H9 (cell line): ENCODE measurements around the gene TRAF3. TPM values are rescaled to one million over a fixed set of nuclear protein-coding genes. Genes with fewer than 3 reads are reported as not detected.

Source experiments
- DNase-seq: peaks from one replicate; pipeline ENCODE4 v3.0.0-alpha.2; 2017
- H2AFZ ChIP-seq: one replicate; pipeline ENCODE4 v1.6.1; 2013; ENCODE audit warnings: mild to moderate bottlenecking, low read length, control low read depth, moderate library complexity
- H2AK5ac ChIP-seq: 2 replicates; pipeline ENCODE4 v1.6.1; 2013; ENCODE audit warnings: low read length, control low read depth, mixed read lengths; ENCODE audit not compliant: insufficient read length
- H2BK120ac ChIP-seq: one replicate; pipeline ENCODE4 v1.6.1; 2013; ENCODE audit warnings: low read depth, mild to moderate bottlenecking, low read length, control low read depth, inconsistent platforms; ENCODE audit not compliant: poor library complexity, severe bottlenecking
- H2BK12ac ChIP-seq: 2 replicates; pipeline ENCODE4 v1.6.1; 2013; ENCODE audit warnings: low read length, control low read depth, mixed read lengths, low read depth; ENCODE audit not compliant: insufficient read length
- H2BK15ac ChIP-seq: 2 replicates; pipeline ENCODE4 v1.6.1; 2013; ENCODE audit warnings: low read depth, low read length, control low read depth
- H2BK20ac ChIP-seq: one replicate; pipeline ENCODE4 v1.6.1; 2013; ENCODE audit warnings: low read depth, mild to moderate bottlenecking, low read length, control low read depth, inconsistent platforms; ENCODE audit not compliant: poor library complexity, severe bottlenecking
- H2BK5ac ChIP-seq: 2 replicates; pipeline ENCODE4 v1.6.1; 2013; ENCODE audit warnings: low read length, control low read depth, mixed read lengths; ENCODE audit not compliant: insufficient read length
- H3K14ac ChIP-seq: 2 replicates; pipeline ENCODE4 v1.6.1; 2013; ENCODE audit warnings: low read length, control low read depth; ENCODE audit not compliant: insufficient read depth
- H3K18ac ChIP-seq: 2 replicates; pipeline ENCODE4 v1.6.1; 2013; ENCODE audit warnings: low read depth, mild to moderate bottlenecking, mixed read lengths, low read length, control low read depth; ENCODE audit not compliant: insufficient read length
- H3K23ac ChIP-seq: 2 replicates; pipeline ENCODE4 v1.6.1; 2013; ENCODE audit warnings: low read length, control low read depth, mixed read lengths, low read depth; ENCODE audit not compliant: insufficient read length
- H3K23me2 ChIP-seq: 2 replicates; pipeline ENCODE4 v1.6.1; 2013; ENCODE audit warnings: low read depth, mild to moderate bottlenecking, mixed read lengths, low read length, control low read depth; ENCODE audit not compliant: insufficient read length, poor library complexity, severe bottlenecking
- H3K27ac ChIP-seq: 2 replicates; pipeline ENCODE4 v1.5.1; 2013; ENCODE audit warnings: low read length, control low read depth, mixed read lengths, low read depth; ENCODE audit not compliant: insufficient read length
- H3K27me3 ChIP-seq: 2 replicates; pipeline ENCODE4 v1.6.1; 2013; ENCODE audit warnings: low read length, control low read depth, inconsistent platforms; ENCODE audit not compliant: insufficient read depth
- H3K4ac ChIP-seq: 2 replicates; pipeline ENCODE4 v1.6.1; 2013; ENCODE audit warnings: low read depth, mild to moderate bottlenecking, control low read depth, inconsistent platforms, low read length, moderate library complexity
- H3K4me1 ChIP-seq: 2 replicates; pipeline ENCODE4 v1.6.1; 2013; ENCODE audit warnings: low read length, control low read depth, inconsistent platforms; ENCODE audit not compliant: insufficient read depth
- H3K4me2 ChIP-seq: 2 replicates; pipeline ENCODE4 v1.6.1; 2013; ENCODE audit warnings: low read length, control low read depth, mixed read lengths; ENCODE audit not compliant: insufficient read length, insufficient read depth
- H3K56ac ChIP-seq: 2 replicates; pipeline ENCODE4 v1.6.1; 2013; ENCODE audit warnings: low read depth, mild to moderate bottlenecking, mixed read lengths, low read length, control low read depth; ENCODE audit not compliant: insufficient read length
- H3K79me1 ChIP-seq: 2 replicates; pipeline ENCODE4 v1.6.1; 2013; ENCODE audit warnings: low read depth, mild to moderate bottlenecking, moderate library complexity, low read length, control low read depth, inconsistent platforms; ENCODE audit not compliant: insufficient read depth, poor library complexity, severe bottlenecking
- H3K79me2 ChIP-seq: 2 replicates; pipeline ENCODE4 v1.6.1; 2013; ENCODE audit warnings: low read length, control low read depth, inconsistent platforms; ENCODE audit not compliant: insufficient read depth
- H3K9ac ChIP-seq: 2 replicates; pipeline ENCODE4 v1.6.1; 2013; ENCODE audit warnings: low read length, control low read depth, mixed read lengths; ENCODE audit not compliant: insufficient read length; ENCODE audit errors: extremely low read depth
- H3K9me3 ChIP-seq: one replicate; pipeline ENCODE4 v1.6.1; 2013; ENCODE audit warnings: low read depth, low read length, inconsistent platforms; ENCODE audit not compliant: control insufficient read depth
- H3T11ph ChIP-seq: one replicate; pipeline ENCODE4 v1.6.1; 2013; ENCODE audit warnings: mild to moderate bottlenecking, low read length, control low read depth, inconsistent platforms
- H4K20me1 ChIP-seq: one replicate; pipeline ENCODE4 v1.6.1; 2013; ENCODE audit not compliant: control insufficient read depth, insufficient read length, insufficient read depth
- H4K5ac ChIP-seq: 2 replicates; pipeline ENCODE4 v1.6.1; 2013; ENCODE audit warnings: low read depth, mild to moderate bottlenecking, mixed read lengths, low read length, control low read depth; ENCODE audit not compliant: insufficient read length
- H4K8ac ChIP-seq: replicated peaks from 2 replicates; pipeline ENCODE4 v1.6.1; 2013; ENCODE audit warnings: low read length, control low read depth, mixed read lengths, low read depth; ENCODE audit not compliant: insufficient read length
- H4K91ac ChIP-seq: 2 replicates; pipeline ENCODE4 v1.6.1; 2013; ENCODE audit warnings: low read depth, mild to moderate bottlenecking, moderate library complexity, mixed read lengths, low read length, control low read depth; ENCODE audit not compliant: insufficient read length
- H3K27ac Mint-ChIP-seq, 3 experiments: 2 replicates in 2 of 3; 3 replicates in 1 of 3; pipeline ENCODE4 v1.8.0; 2020 to 2021; ENCODE audit warnings: mixed read lengths in 3 of 3, mild to moderate bottlenecking in 1 of 3, moderate library complexity in 1 of 3
- H3K27me3 Mint-ChIP-seq: 2 replicates; pipeline ENCODE4 v1.8.0; 2021; ENCODE audit warnings: low read depth, mild to moderate bottlenecking, moderate library complexity, mixed read lengths
- H3K36me3 Mint-ChIP-seq, 3 experiments: 2 replicates in 2 of 3; 3 replicates in 1 of 3; pipeline ENCODE4 v1.8.0; 2020 to 2021; ENCODE audit warnings: low read depth in 3 of 3, mixed read lengths in 3 of 3; ENCODE audit not compliant: insufficient read depth in 1 of 3
- H3K4me1 Mint-ChIP-seq, 2 experiments: 2 replicates each; pipeline ENCODE4 v1.8.0; 2020; ENCODE audit warnings: mixed read lengths in 2 of 2
- H3K4me3 Mint-ChIP-seq, 2 experiments: 2 replicates in 1 of 2; 3 replicates in 1 of 2; pipeline ENCODE4 v1.8.0; 2020 to 2021; ENCODE audit warnings: mild to moderate bottlenecking in 2 of 2, mixed read lengths in 2 of 2, moderate library complexity in 1 of 2
- H3K9me3 Mint-ChIP-seq, 2 experiments: 2 replicates in 1 of 2; 3 replicates in 1 of 2; pipeline ENCODE4 v1.8.0; 2020; ENCODE audit warnings: mild to moderate bottlenecking in 2 of 2, mixed read lengths in 2 of 2, moderate library complexity in 1 of 2
- WGBS: extraction: QIAGEN DNeasy Blood & Tissue Kit; methylation state at CpG from one replicate; pipeline ENCODE4 v1.1.7; 2013; ENCODE audit warnings: missing lambda C conversion rate, low lambda C conversion rate, mixed read lengths; ENCODE audit not compliant: insufficient read length; ENCODE audit errors: extremely low coverage; 5-methylcytosine and 5-hydroxymethylcytosine counted together
- total RNA-seq: library from RNA; stranded (reverse); gene quantifications from 2 replicates; pipeline ENCODE4 v1.2.1, GENCODE V29; 2021
- TF ChIP-seq, protein P1 (sequence below): fragments of 200-600 bp; sonication (generic); conservative IDR thresholded peaks from 3 replicates; pipeline ENCODE4 v1.8.0; 2021; ENCODE audit warnings: antibody characterized with exemption, mild to moderate bottlenecking

The TRAF3 gene
- total RNA-seq, 1 experiment from 2014 or later: 9.6 TPM

DNA sequence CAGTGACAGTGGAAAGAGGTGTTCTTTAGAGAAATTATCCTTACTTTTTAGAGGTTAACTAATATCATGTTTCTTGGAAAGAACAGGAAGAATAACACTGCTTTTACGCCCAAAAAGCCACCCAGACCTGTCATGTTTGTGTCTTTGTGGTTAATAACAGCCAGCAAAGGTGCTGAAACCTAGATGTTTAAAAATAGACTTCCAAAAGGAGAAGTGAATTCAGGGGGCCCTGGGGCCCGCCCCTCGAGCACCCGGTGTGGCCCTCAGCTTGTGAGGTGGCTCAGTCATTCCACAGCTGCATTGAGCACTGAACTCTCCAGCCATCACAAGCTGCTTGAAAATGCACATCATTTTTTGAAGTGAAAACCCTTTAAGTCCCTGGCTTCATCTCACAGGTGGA, 124.4 kb downstream of the TRAF3 start:
- H3K27ac Mint-ChIP-seq: no peak overlapping the region; a peak in 1 of 7 replicates
- no peaks in the 10 kb centered on the region; the same call in 1 of the 2 replicates for H3K27me3 Mint-ChIP-seq
- H3K9me3 Mint-ChIP-seq: peaks cover 8 to 10% of the 10 kb centered on the region in 2 experiments
- H3K4me2 ChIP-seq: no peak overlapping the region
- no peaks in the 10 kb centered on the region for H3K23me2 ChIP-seq
- H3K36me3 Mint-ChIP-seq: peaks cover 18 to 25% (median 24%) of the 10 kb centered on the region in 3 experiments
- no peak overlapping the region for H3K9ac ChIP-seq
- no peak overlapping the region for H3K14ac ChIP-seq
- H2BK20ac ChIP-seq: no peak overlapping the region
- H4K91ac ChIP-seq: no peak overlapping the region
- H2BK5ac ChIP-seq: no peak overlapping the region
- H4K8ac ChIP-seq: no peak overlapping the region
- DNase-seq: no peak
- H4K5ac ChIP-seq: no peak overlapping the region
- no peak overlapping the region for H2BK120ac ChIP-seq
- no peak overlapping the region for H3T11ph ChIP-seq
- H3K56ac ChIP-seq: no peak overlapping the region
- H3K4me1 Mint-ChIP-seq: peaks cover 2 to 4% of the 10 kb centered on the region in 2 experiments; a peak in 3 of 4 replicates
- no peak overlapping the region for H3K27ac ChIP-seq
- H3K9me3 ChIP-seq: no peaks in the 10 kb centered on the region
- no CpG with 5 or more reads among the region's 4 CpGs for WGBS
- TF ChIP-seq, protein P1, sequence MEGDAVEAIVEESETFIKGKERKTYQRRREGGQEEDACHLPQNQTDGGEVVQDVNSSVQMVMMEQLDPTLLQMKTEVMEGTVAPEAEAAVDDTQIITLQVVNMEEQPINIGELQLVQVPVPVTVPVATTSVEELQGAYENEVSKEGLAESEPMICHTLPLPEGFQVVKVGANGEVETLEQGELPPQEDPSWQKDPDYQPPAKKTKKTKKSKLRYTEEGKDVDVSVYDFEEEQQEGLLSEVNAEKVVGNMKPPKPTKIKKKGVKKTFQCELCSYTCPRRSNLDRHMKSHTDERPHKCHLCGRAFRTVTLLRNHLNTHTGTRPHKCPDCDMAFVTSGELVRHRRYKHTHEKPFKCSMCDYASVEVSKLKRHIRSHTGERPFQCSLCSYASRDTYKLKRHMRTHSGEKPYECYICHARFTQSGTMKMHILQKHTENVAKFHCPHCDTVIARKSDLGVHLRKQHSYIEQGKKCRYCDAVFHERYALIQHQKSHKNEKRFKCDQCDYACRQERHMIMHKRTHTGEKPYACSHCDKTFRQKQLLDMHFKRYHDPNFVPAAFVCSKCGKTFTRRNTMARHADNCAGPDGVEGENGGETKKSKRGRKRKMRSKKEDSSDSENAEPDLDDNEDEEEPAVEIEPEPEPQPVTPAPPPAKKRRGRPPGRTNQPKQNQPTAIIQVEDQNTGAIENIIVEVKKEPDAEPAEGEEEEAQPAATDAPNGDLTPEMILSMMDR: no peak
- no peaks in the 10 kb centered on the region for H3K4me1 ChIP-seq
- no peak overlapping the region for H3K4me3 Mint-ChIP-seq
- H2BK15ac ChIP-seq: no peak overlapping the region
- H3K23ac ChIP-seq: no peak overlapping the region
- no peak overlapping the region for H2AFZ ChIP-seq
- no peaks in the 10 kb centered on the region for H3K79me2 ChIP-seq
- H3K79me1 ChIP-seq: no peaks in the 10 kb centered on the region
- no peaks in the 10 kb centered on the region for H4K20me1 ChIP-seq
- H3K4ac ChIP-seq: no peak overlapping the region
- no peak overlapping the region for H3K18ac ChIP-seq
- no peak overlapping the region for H2AK5ac ChIP-seq
- no peaks in the 10 kb centered on the region for H3K27me3 ChIP-seq
- no peak overlapping the region for H2BK12ac ChIP-seq
